IgD-negative memory B cell (primary cell): Measurements from ENCODE around the gene POLN. TPM values are rescaled to one million over a fixed set of nuclear protein-coding genes. Genes with fewer than 3 reads are reported as not detected.

Source experiments
- H3K27ac Mint-ChIP-seq, 3 donors: one replicate each; pipeline ENCODE4 v1.8.0; 2020 to 2022; ENCODE audit warnings: mild to moderate bottlenecking in 3 of 3, mixed read lengths in 3 of 3, moderate library complexity in 1 of 3
- H3K27me3 Mint-ChIP-seq: one replicate; pipeline ENCODE4 v1.8.0; 2021; ENCODE audit warnings: mixed read lengths
- H3K36me3 Mint-ChIP-seq: one replicate; pipeline ENCODE4 v1.8.0; 2020; ENCODE audit warnings: mild to moderate bottlenecking, mixed read lengths
- H3K4me1 Mint-ChIP-seq, 3 donors: one replicate each; pipeline ENCODE4 v1.8.0; 2020 to 2022; ENCODE audit warnings: mixed read lengths in 3 of 3, mild to moderate bottlenecking in 1 of 3
- H3K4me3 Mint-ChIP-seq, 4 donors: one replicate each; pipeline ENCODE4 v1.8.0; 2020 to 2022; ENCODE audit warnings: mild to moderate bottlenecking in 4 of 4, mixed read lengths in 4 of 4, moderate library complexity in 3 of 4
- H3K9me3 Mint-ChIP-seq, 3 donors: one replicate each; pipeline ENCODE4 v1.8.0; 2020 to 2021; ENCODE audit warnings: mixed read lengths in 3 of 3, mild to moderate bottlenecking in 1 of 3
- polyA plus RNA-seq: library from polyadenylated mRNA; unstranded; fragments of 300-500 nt; fragmentation: Illumina TruSeq; gene quantifications from one replicate; pipeline ENCODE4 v1.2.3, GENCODE V29; 2021

The POLN gene
- polyA plus RNA-seq, 1 donor from 2014 or later = 0.09 TPM

DNA sequence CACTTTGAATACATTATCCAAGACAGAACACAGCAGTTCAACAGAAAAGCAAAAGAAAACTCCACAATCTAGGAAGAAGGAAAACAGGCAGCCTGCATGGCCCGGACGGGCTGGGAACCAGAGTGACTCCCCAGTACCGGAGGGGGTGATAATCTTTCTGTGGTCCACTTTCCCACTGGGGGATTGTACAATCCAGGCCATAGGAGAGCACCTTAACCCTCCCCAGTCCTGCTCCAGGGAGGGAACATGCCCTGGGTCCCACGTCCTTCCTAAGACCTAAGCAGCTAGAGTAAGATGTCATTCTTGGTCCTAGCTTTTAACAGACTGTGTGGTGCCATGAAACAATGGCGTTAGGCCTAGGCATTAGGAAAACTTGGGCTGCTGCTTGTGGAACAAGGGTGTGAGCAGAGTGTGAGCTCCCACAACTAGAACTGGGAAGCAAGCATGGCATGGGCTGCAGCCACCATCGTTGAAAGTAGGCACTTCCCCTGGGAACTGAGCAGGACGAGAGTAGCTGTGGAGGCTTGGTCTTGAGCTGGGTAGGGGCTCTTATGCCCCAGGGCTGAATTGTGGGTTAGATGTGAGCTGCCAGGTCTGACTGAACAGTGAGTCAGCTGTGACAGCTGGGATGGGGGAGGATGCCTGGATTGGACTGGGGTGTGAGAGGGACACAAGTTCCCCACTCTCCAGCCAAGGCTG lies 140.4 kb downstream of the POLN start:
- Mint-ChIP-seq H3K36me3 (peaks cover 4% of the 10 kb centered on the region), H3K9me3 (peaks cover 8 to 18% (median 17%) of the 10 kb centered on the region in 3 donors), H3K27me3 (peaks cover 7% of the 10 kb centered on the region), H3K4me3 (peak overlapping the region in 1 of 4 donors; percentile 49), H3K4me1 (peaks cover 0 to 5% (median 2%) of the 10 kb centered on the region in 3 donors), H3K27ac (no peak overlapping the region)

- Mint-ChIP-seq H3K27me3 (peaks cover 23% of the 10 kb centered on the region), H3K27ac (no peak overlapping the region), H3K9me3 (peaks cover 5 to 12% (median 8%) of the 10 kb centered on the region in 3 donors), H3K4me3 (peak overlapping the region in 1 of 4 donors; percentile 85), H3K4me1 (no peaks in the 10 kb centered on the region), H3K36me3 (peaks cover 4% of the 10 kb centered on the region)
Observed at GRCh38 chr4:2096073-2096609, 145.8 kb downstream of the POLN start.

DNA sequence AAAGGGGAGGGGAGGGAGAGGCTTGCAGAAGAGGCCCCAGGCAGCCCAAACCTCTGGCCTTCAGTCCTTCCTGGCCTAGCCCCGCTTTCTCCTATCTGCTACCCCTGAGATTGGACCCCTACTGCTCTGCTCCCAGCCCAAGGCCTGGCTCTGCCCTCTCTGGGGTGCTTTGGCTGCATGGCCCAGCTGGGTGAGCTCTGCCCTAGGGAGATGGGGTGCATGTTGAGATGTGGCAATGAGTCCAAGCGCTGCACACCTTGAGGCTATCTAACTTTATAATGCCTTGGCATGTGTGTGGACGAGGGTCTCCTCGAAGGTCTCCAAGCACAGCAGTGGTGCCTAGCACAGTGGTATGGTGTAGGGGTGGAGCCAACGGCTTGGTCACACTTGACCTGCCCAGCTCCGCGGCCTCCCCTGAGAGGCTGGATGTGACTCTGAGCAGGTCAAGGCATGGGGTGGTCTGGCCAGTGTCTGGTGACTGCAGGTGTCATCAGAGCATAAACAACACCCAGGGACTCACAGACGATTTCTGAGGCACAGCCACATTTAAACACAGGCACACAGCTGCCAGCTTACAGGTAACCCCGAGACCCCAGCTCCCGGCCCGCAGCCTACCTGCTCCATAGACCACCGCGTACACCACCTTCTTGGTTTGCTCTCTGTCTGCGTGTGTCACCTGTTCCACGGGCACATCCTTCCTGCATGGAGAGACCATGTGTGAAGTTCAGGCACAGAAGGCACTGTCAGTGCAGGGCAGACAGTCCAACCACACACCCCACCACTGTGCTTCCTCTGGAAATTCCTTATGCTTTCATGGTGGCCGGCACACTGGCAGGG lies 146.5 kb downstream of the POLN start:
- Mint-ChIP-seq H3K4me1 (no peaks in the 10 kb centered on the region), H3K27me3 (peaks cover 23% of the 10 kb centered on the region), H3K27ac (no peak overlapping the region), H3K36me3 (peaks cover 4% of the 10 kb centered on the region), H3K9me3 (peaks cover 5 to 12% (median 8%) of the 10 kb centered on the region in 3 donors), H3K4me3 (no peak overlapping the region)

- H3K36me3 Mint-ChIP-seq = peaks cover 4% of the 10 kb centered on the region
Observed at GRCh38 chr4:2094545-2094944, 147.4 kb downstream of the POLN start.

GRCh38 chr4:2093265-2093664 lies 148.7 kb downstream of the POLN start:
- H3K27ac Mint-ChIP-seq = no peak overlapping the region
- H3K36me3 Mint-ChIP-seq = peaks cover 4% of the 10 kb centered on the region
- no peaks in the 10 kb centered on the region for H3K4me1 Mint-ChIP-seq
- H3K9me3 Mint-ChIP-seq = peaks cover 5 to 12% (median 8%) of the 10 kb centered on the region in 3 donors
- H3K4me3 Mint-ChIP-seq = no peak overlapping the region
- H3K27me3 Mint-ChIP-seq = peaks cover 23% of the 10 kb centered on the region

More at GRCh38 chr4:2094545-2094944, 147.4 kb downstream of the POLN start:
- Mint-ChIP-seq H3K27ac (peak overlapping the region in 1 of 3 donors; percentile 10), H3K4me1 (no peaks in the 10 kb centered on the region), H3K9me3 (peaks cover 5 to 12% (median 8%) of the 10 kb centered on the region in 3 donors), H3K27me3 (peaks cover 23% of the 10 kb centered on the region), H3K4me3 (no peak overlapping the region)

DNA sequence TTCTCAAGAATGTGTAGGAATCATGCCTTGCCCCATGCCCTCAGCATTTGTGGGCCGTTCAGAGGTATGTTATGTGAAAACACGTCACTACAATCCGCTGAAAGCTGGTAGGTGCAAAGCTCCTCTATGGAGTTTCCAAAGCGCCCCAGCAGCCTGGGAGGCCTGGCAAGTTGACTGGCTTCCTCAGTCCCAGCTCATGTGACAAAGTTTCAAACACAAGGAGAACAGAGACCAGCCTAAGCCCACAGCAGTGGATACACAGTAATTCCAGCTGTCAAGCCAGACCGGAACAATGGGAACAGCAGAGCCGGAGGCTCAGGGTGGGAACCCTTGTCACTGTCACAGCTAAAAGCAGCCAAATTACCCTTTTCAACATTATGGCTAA lies 149.3 kb downstream of the POLN start:
- Mint-ChIP-seq H3K4me1 (no peaks in the 10 kb centered on the region), H3K27ac (no peak overlapping the region), H3K36me3 (peaks cover 4% of the 10 kb centered on the region), H3K27me3 (peaks cover 23% of the 10 kb centered on the region), H3K4me3 (no peak overlapping the region), H3K9me3 (peaks cover 5 to 12% (median 9%) of the 10 kb centered on the region in 3 donors)

GRCh38 chr4:2091990-2092668 lies 149.8 kb downstream of the POLN start:
- Mint-ChIP-seq H3K36me3 (peaks cover 4% of the 10 kb centered on the region), H3K27ac (no peak overlapping the region), H3K9me3 (peaks cover 7 to 13% (median 12%) of the 10 kb centered on the region in 3 donors), H3K4me1 (no peaks in the 10 kb centered on the region), H3K4me3 (peak overlapping the region in 1 of 4 donors; percentile 23), H3K27me3 (peaks cover 22% of the 10 kb centered on the region)

GRCh38 chr4:2090642-2091041 lies 151.3 kb downstream of the POLN start:
- H3K27me3 Mint-ChIP-seq = peaks cover 13% of the 10 kb centered on the region
- H3K4me3 Mint-ChIP-seq = no peak overlapping the region

GRCh38 chr4:2089222-2089621 lies 152.7 kb downstream of the POLN start:
- Mint-ChIP-seq H3K36me3 (peaks cover 3% of the 10 kb centered on the region), H3K27me3 (peaks cover 5% of the 10 kb centered on the region), H3K9me3 (peaks cover 1 to 4% (median 2%) of the 10 kb centered on the region in 3 donors), H3K27ac (no peak overlapping the region), H3K4me3 (no peak overlapping the region), H3K4me1 (no peaks in the 10 kb centered on the region)

More at GRCh38 chr4:2090642-2091041, 151.3 kb downstream of the POLN start:
- Mint-ChIP-seq H3K27ac (no peak overlapping the region), H3K36me3 (peaks cover 3% of the 10 kb centered on the region), H3K4me1 (no peaks in the 10 kb centered on the region), H3K9me3 (peaks cover 2 to 6% (median 4%) of the 10 kb centered on the region in 3 donors)

- peaks cover 1% of the 10 kb centered on the region for H3K36me3 Mint-ChIP-seq
Observed at GRCh38 chr4:2087170-2087569, 154.8 kb downstream of the POLN start.

DNA sequence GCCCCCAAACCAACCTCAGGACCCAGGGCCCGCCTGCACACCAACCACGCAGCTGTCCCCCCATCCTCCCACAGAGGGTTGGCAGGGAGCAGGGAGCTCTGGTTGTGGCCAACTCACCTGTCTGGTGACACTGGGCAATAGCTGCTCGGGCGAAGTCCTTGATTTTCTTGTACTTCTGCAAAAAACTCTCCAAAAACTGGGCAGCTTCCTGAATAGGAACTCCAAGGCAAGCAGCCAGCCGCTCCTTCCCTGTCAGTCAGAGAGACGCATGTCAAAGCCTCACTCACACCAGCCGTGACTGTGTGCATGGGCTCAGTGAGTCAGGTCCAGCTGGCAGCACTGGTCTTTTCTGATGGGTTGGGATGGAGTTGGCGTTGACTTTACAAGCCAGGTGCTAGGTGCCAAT lies 156.4 kb downstream of the POLN start:
- H3K4me3 Mint-ChIP-seq = no peak overlapping the region
- no peaks in the 10 kb centered on the region for H3K4me1 Mint-ChIP-seq
- H3K27ac Mint-ChIP-seq = no peak overlapping the region
- H3K9me3 Mint-ChIP-seq = peaks cover 1 to 4% (median 2%) of the 10 kb centered on the region in 3 donors
- peaks cover 1% of the 10 kb centered on the region for H3K36me3 Mint-ChIP-seq
- H3K27me3 Mint-ChIP-seq = peaks cover 1% of the 10 kb centered on the region

More at GRCh38 chr4:2087170-2087569, 154.8 kb downstream of the POLN start:
- Mint-ChIP-seq H3K4me3 (no peak overlapping the region), H3K27me3 (peaks cover 3% of the 10 kb centered on the region), H3K9me3 (peaks cover 1 to 4% (median 2%) of the 10 kb centered on the region in 3 donors), H3K27ac (no peak overlapping the region), H3K4me1 (no peaks in the 10 kb centered on the region)

DNA sequence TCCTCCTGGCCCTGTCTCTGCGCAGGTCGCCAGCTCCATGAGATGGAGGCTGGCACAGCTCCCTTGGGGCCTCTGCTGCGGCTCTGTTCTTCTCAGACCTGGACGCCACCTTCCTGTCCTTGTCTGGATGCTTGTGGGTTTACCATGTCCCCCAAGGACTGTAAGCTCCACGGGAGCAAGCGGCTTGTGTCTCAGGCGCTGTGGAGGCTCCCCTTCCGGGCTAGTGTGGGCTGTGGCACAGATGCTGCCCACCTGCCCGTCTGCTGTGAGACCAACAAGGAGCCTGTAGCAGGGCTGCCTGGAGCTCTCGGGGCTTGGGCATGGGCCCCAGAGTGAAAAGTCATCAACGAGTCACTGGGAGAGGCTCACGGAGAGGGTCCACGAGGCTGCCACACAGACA lies 157.6 kb downstream of the POLN start:
- Mint-ChIP-seq H3K4me3 (no peak overlapping the region), H3K27ac (no peak overlapping the region), H3K36me3 (peaks cover 1% of the 10 kb centered on the region), H3K4me1 (no peaks in the 10 kb centered on the region), H3K9me3 (peaks cover 1 to 4% (median 2%) of the 10 kb centered on the region in 3 donors), H3K27me3 (peaks cover 1% of the 10 kb centered on the region)

DNA sequence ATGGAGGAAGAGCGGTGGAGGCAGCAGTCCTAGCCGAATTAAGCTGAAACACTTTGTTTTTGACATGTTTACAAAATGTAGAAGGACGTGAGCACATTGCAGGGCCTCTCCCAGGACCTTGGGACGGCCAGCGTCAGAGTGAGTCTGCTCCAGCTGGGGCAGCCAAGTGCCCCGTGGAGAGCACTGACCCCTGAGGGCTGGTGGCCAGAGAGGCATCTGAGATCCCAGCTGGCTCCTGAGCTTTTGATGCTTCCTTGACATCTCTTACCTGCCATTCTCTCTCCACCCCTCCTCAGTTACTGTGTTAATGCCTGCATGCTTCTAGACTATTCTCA lies 158.1 kb downstream of the POLN start:
- Mint-ChIP-seq H3K36me3 (peaks cover 1% of the 10 kb centered on the region), H3K27ac (no peak overlapping the region), H3K27me3 (peaks cover 1% of the 10 kb centered on the region), H3K4me3 (peak overlapping the region in 1 of 4 donors; percentile 7), H3K4me1 (no peaks in the 10 kb centered on the region), H3K9me3 (peaks cover 1 to 4% (median 2%) of the 10 kb centered on the region in 3 donors)

- H3K27ac Mint-ChIP-seq = no peak overlapping the region
- no peaks in the 10 kb centered on the region for H3K4me1 Mint-ChIP-seq
- H3K4me3 Mint-ChIP-seq = peak overlapping the region in 1 of 4 donors; percentile 7
- H3K27me3 Mint-ChIP-seq = peaks cover 1% of the 10 kb centered on the region
- H3K36me3 Mint-ChIP-seq = peaks cover 1% of the 10 kb centered on the region
- peaks cover 1 to 4% (median 2%) of the 10 kb centered on the region in 3 donors for H3K9me3 Mint-ChIP-seq
Observed at GRCh38 chr4:2083116-2083825, 158.7 kb downstream of the POLN start.
